ENCODE measurements around the gene DDB1. TPM values are rescaled to one million over a fixed set of nuclear protein-coding genes. Genes with fewer than 3 reads are reported as not detected.

The DDB1 gene
- total RNA-seq, 4 donors from 2014 or later, result 139 to 159 (median 140) TPM

DNA sequence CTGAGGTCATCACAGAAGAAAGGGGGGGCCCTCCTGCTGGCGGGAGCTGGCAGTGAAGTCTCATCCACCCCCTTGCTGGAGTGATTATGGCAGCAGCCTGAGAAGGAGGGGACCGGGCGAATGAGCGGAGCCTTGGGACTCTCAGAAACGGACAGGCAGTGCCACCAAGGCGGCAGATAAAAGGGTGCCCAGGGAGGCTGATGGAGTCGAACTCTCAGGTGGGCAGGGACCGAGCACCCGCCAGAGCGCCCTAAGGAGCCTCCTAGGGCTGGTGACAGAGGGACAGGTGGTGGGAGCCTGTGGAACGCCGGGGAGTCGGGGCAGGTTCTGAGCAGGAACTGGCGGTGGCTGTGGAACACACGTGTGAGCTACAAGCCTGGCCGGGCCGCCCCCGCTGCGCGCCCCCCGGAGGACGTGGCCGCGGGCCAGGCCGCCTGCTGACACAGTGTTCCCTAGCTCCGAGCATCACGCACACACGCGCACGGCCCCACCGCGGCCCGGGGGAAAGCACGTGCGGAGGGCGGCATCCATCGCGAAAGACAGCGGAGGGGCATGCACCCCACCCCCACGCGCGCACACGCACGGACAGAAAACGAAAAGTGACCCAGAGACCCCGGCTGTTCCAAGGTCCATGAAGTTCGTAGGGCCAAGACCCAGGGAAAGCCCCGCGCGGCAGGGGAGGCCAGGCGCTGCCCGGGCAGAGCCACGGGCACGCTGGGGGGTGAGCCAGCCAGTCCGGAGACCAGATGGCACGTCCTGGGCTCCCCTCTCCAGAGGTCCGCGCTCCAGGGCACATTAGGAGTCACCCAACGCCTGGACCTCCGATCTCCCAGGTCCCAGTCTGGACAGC, 38.8 kb downstream of the DDB1 start:
- peaks cover 0 to 44% (median 23%) of the 10 kb centered on the region in 3 donors for H3K4me1 ChIP-seq
- H3K9me3 ChIP-seq, result no peaks in the 10 kb centered on the region
- H3K36me3 ChIP-seq, result peaks cover 0 to 24% of the 10 kb centered on the region in 2 donors
- peak overlapping the region; percentile 30 to 66 for H3K4me3 ChIP-seq
- no CpG with 5 or more reads among the region's 60 CpGs for WGBS, 2 donors (ENCODE audit: low coverage in 1 of 2)
- peak; percentile 37 for ATAC-seq
- H3K27ac ChIP-seq, result peak overlapping the region in 2 of 4 donors; percentile 45 to 63
- TF ChIP-seq POLR2A (IDR thresholded peaks at IDR 0.05), result no peak
- no peak for TF ChIP-seq EP300 (IDR thresholded peaks at IDR 0.05)
- TF ChIP-seq, protein P1, sequence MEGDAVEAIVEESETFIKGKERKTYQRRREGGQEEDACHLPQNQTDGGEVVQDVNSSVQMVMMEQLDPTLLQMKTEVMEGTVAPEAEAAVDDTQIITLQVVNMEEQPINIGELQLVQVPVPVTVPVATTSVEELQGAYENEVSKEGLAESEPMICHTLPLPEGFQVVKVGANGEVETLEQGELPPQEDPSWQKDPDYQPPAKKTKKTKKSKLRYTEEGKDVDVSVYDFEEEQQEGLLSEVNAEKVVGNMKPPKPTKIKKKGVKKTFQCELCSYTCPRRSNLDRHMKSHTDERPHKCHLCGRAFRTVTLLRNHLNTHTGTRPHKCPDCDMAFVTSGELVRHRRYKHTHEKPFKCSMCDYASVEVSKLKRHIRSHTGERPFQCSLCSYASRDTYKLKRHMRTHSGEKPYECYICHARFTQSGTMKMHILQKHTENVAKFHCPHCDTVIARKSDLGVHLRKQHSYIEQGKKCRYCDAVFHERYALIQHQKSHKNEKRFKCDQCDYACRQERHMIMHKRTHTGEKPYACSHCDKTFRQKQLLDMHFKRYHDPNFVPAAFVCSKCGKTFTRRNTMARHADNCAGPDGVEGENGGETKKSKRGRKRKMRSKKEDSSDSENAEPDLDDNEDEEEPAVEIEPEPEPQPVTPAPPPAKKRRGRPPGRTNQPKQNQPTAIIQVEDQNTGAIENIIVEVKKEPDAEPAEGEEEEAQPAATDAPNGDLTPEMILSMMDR (IDR thresholded peaks at IDR 0.05), result peak in 1 of 4 experiments; percentile 31
- TF ChIP-seq POLR2AphosphoS5 (IDR thresholded peaks at IDR 0.05), result no peak
- H3K27me3 ChIP-seq, result peaks cover 46% of the 10 kb centered on the region

DNA sequence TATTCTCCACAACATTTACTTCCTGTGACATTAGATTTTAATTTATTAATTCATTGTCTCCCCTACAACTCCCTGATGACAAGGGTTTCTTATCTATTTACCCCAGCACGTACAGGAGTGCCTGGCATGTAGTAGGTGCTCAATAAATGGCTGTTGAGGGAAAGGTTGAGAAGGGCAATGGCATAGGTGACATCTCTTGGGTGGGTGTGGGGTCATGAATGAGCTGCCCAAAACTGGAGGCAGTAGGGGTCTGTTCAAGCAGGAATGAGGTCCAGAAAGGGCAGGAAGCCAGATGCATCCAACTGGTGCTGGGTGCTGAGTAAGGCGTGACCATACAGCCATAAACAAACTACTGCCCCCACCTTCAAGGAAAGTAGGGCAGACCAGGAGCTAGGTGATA, 40.5 kb downstream of the DDB1 start:
- peaks cover 0 to 8% of the 10 kb centered on the region in 2 donors for H3K36me3 ChIP-seq
- 77 to 94% methylated on average over 2 of the region's 2 CpGs for WGBS, 2 donors (ENCODE audit: low coverage in 1 of 2)
- H3K4me1 ChIP-seq, result peaks cover 0 to 30% (median 23%) of the 10 kb centered on the region in 3 donors
- no peaks in the 10 kb centered on the region for H3K9me3 ChIP-seq
- H3K27ac ChIP-seq, result no peak overlapping the region
- H3K27me3 ChIP-seq, result peaks cover 46% of the 10 kb centered on the region
- ATAC-seq, result no peak
- H3K4me3 ChIP-seq, result no peak overlapping the region
- TF ChIP-seq EP300 (IDR thresholded peaks at IDR 0.05), result no peak
- no peak for TF ChIP-seq POLR2A (IDR thresholded peaks at IDR 0.05)
- TF ChIP-seq POLR2AphosphoS5 (IDR thresholded peaks at IDR 0.05), result no peak

DNA sequence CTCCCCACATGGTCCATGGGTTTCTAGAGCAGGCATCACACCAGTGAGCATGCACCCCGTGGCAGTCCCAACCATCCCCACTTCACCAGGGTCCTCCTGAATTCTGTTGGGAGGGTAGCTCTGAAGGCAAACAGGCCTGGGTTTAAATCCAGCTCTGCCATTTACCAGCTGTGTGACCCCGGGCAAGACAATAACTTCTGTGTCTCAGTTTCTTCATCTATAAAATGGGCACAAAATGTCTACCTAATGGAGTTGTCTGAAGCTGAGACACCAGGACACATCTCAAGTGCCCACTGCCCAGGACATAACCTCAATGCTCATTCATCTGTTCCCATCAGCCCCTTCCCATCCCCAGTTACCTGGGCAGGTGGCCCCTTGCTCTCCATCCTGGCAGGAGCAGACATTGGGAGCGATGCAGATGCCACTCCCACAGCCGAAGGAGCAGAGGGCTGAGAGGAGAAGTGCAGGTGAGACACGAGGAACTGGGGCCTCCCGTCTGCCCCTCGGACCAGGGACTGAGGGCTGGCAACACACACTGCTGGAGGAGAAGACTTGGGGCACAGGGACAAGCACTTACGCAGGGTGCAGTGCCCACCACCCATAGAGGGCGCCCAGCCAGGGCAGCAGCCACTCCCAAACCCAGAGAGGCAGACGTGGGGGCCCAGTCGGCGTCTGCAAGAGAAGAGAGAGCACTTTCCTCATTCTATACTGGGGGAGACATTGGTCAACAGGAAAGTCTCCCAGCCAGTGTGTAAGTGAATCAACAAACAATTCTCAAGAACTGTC, 41.8 kb downstream of the DDB1 start:
- Histone ChIP-seq H3K4me3 (no peak overlapping the region), H3K9me3 (no peaks in the 10 kb centered on the region), H3K27me3 (peaks cover 46% of the 10 kb centered on the region), H3K36me3 (no peaks in the 10 kb centered on the region), H3K27ac (no peak overlapping the region), H3K4me1 (peaks cover 0 to 27% (median 23%) of the 10 kb centered on the region in 3 donors)
- ATAC-seq, result no peak
- WGBS, 2 donors (ENCODE audit: low coverage in 1 of 2), result 57% methylated on average over 3 of the region's 12 CpGs; no CpG with 5 or more reads in 1 of the 2 donors
- TF ChIP-seq EP300 (IDR thresholded peaks at IDR 0.05) (no peak), POLR2AphosphoS5 (IDR thresholded peaks at IDR 0.05) (no peak), POLR2A (IDR thresholded peaks at IDR 0.05) (no peak)
- TF ChIP-seq, protein P1 (IDR thresholded peaks at IDR 0.05), result no peak

DNA sequence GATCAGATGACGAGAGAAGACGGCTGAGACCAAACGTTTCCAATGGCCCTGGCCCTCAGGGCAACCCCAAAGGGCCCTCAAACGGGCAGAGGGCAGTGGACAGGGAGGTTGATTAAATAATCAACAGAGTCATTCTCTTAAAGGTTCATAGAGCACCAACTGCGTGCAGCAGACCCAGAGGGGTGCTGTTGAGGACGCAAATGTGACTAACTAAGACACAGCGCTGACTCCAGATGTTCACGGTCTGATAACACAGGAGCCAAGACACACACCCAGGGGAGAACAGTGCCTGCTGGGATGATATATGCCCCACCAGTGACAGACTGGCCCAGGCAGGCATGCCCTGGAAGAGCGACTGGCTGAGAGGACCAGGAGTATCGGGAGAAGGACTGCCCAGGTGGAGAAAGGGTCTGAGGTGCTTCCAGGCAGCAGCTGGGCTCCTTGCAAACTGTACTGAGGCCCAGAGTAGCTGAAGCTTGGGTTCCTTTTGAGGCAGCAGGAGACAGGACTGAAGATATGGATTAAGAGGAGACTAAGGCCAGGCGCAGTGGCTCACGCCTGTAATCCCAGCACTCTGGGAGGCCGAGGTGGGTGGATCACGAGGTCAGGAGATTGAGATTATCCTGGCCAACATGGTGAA, 45.4 kb downstream of the DDB1 start:
- ATAC-seq, result no peak
- Histone ChIP-seq H3K4me3 (no peak overlapping the region), H3K4me1 (no peaks in the 10 kb centered on the region), H3K27me3 (peaks cover 14% of the 10 kb centered on the region), H3K36me3 (peaks cover 0 to 5% of the 10 kb centered on the region in 2 donors), H3K27ac (no peak overlapping the region), H3K9me3 (no peaks in the 10 kb centered on the region)
- WGBS, 2 donors (ENCODE audit: low coverage in 1 of 2), result 78 to 86% methylated on average over 4 to 10 of the region's 14 CpGs
- TF ChIP-seq POLR2A (IDR thresholded peaks at IDR 0.05) (no peak), POLR2AphosphoS5 (IDR thresholded peaks at IDR 0.05) (no peak), EP300 (IDR thresholded peaks at IDR 0.05) (no peak)
- TF ChIP-seq, protein P1 (IDR thresholded peaks at IDR 0.05), result no peak

DNA sequence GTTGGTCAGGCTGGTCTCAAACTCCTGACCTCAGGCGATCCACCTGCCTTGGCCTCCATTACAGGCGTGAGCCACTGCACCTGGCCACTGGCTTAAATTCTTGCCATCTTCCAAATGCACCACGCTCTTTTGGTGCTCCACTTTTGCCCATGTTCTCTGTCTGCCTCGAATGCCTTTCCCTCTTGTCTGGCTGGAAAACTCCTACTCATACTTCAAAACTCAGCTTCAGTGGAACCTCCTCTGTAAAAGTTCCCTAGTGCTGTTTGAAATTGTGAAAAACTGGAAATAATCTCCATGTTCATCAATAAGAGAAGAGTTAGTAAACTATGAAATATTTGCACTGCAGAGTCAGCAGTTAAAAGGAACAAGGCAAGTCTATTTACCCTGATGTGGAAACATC, 49.3 kb downstream of the DDB1 start:
- ATAC-seq, result no peak
- WGBS, 2 donors (ENCODE audit: low coverage in 1 of 2), result 88 to 100% methylated on average over 2 to 4 of the region's 4 CpGs
- Histone ChIP-seq H3K9me3 (no peaks in the 10 kb centered on the region), H3K36me3 (peaks cover 0 to 5% of the 10 kb centered on the region in 2 donors), H3K4me3 (no peak overlapping the region), H3K27ac (no peak overlapping the region), H3K27me3 (peaks cover 23% of the 10 kb centered on the region), H3K4me1 (peaks cover 0 to 11% (median 0%) of the 10 kb centered on the region in 3 donors)
- TF ChIP-seq POLR2AphosphoS5 (IDR thresholded peaks at IDR 0.05) (no peak), POLR2A (IDR thresholded peaks at IDR 0.05) (no peak), EP300 (IDR thresholded peaks at IDR 0.05) (no peak)
- TF ChIP-seq, protein P1 (IDR thresholded peaks at IDR 0.05), result no peak

Measured in gastroesophageal sphincter (tissue), 4 donors.